Stimulated activated effector memory CD8-positive, alpha-beta T cell treated with anti-CD3 and anti-CD28 coated beads, Interleukin-12 subunit alpha, Interleukin-12 subunit beta, amount 100 ng/mL, for 72 hours (primary cell): ENCODE data around the gene SLC52A1.
"Not testable (repeated sequence)": the region's sequence is repeated elsewhere in the genome, so short reads cannot be mapped to it uniquely, and the experiment has no call there.

Source experiments
- ATAC-seq: fragments of 150-1000 bp; cut with Tn5 transposase; 2 replicates; pipeline ENCODE4 v1.10.0; 2021
- DNase-seq, 2 donors: peaks; one replicate each; pipeline ENCODE4 v3.0.0; 2021 to 2022; ENCODE audit warnings: low spot score in 2 of 2
- H3K27ac Mint-ChIP-seq: one replicate; pipeline ENCODE4 v1.8.0; 2022; ENCODE audit warnings: mild to moderate bottlenecking, mixed read lengths
- H3K36me3 Mint-ChIP-seq: one replicate; pipeline ENCODE4 v1.8.0; 2022; ENCODE audit warnings: mild to moderate bottlenecking, mixed read lengths
- H3K4me1 Mint-ChIP-seq: one replicate; pipeline ENCODE4 v1.8.0; 2022; ENCODE audit warnings: mixed read lengths
- H3K4me3 Mint-ChIP-seq: one replicate; pipeline ENCODE4 v1.8.0; 2022; ENCODE audit warnings: mild to moderate bottlenecking, mixed read lengths
- H3K9me3 Mint-ChIP-seq: one replicate; pipeline ENCODE4 v1.8.0; 2022; ENCODE audit warnings: mixed read lengths

The SLC52A1 gene

DNA sequence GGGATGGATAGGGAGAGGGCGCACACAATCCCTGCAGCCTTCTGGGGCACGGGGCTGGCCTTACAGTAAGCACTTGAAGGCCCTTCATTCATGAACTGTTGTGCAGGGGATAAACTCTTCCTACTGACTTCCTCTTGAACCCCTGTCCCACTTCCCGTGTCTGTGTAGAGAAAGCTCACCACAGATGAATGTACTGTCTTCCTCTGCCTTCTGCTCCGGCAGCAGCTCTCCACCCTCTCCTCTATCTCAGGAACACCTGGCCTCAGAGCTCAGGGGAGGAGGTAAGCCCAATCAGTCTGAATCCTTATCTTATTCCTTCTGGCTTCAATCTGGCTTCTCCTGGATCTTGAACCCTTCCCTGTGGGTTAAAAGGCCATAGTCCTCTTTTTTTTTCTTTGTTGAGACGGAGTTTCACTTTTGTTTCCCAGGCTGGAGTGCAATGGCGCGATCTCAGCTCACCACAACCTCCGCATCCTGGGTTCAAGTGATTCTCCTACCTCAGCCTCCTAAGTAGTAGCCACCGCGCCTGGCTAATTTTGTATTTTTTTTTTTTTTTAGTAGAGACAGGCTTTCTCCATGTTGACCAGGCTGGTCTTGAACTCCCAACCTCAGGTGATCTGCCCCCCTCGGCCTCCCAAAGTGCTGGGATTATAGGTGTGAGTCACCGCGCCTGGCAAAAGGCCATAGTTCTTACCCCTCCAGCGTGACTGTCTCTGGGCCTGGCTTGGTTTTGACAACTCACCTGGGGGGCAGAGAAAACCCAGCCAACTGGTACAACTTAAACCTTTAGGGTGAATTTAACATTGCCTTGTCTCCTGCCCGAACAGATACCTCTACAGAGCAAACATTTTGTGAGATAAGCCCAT is 7.2 kb upstream of the SLC52A1 start:
- Mint-ChIP-seq H3K4me3 (peak overlapping the region; percentile 64), H3K4me1 (peaks cover 27% of the 10 kb centered on the region), H3K27ac (peak overlapping the region; percentile 88), H3K9me3 (no peaks in the 10 kb centered on the region), H3K36me3 (no peaks in the 10 kb centered on the region)
- ATAC-seq (peak; percentile 63), DNase-seq (peak in 1 of 2 donors; percentile 67)

GRCh38 chr17:5034651-5035050 is 575 bp downstream of the SLC52A1 start:
- Mint-ChIP-seq H3K4me1 (peaks cover 28% of the 10 kb centered on the region), H3K9me3 (no peaks in the 10 kb centered on the region), H3K27ac (no peak overlapping the region), H3K4me3 (peak overlapping the region; percentile 14), H3K36me3 (no peaks in the 10 kb centered on the region)
- DNase-seq = no peak
- no peak for ATAC-seq

- Mint-ChIP-seq H3K9me3 (no peaks in the 10 kb centered on the region), H3K36me3 (no peaks in the 10 kb centered on the region), H3K4me1 (peaks cover 28% of the 10 kb centered on the region), H3K27ac (no peak overlapping the region), H3K4me3 (no peak overlapping the region)
- no peak for ATAC-seq
- no peak for DNase-seq
Measured at GRCh38 chr17:5034063-5034462, 1.2 kb downstream of the SLC52A1 start.

DNA sequence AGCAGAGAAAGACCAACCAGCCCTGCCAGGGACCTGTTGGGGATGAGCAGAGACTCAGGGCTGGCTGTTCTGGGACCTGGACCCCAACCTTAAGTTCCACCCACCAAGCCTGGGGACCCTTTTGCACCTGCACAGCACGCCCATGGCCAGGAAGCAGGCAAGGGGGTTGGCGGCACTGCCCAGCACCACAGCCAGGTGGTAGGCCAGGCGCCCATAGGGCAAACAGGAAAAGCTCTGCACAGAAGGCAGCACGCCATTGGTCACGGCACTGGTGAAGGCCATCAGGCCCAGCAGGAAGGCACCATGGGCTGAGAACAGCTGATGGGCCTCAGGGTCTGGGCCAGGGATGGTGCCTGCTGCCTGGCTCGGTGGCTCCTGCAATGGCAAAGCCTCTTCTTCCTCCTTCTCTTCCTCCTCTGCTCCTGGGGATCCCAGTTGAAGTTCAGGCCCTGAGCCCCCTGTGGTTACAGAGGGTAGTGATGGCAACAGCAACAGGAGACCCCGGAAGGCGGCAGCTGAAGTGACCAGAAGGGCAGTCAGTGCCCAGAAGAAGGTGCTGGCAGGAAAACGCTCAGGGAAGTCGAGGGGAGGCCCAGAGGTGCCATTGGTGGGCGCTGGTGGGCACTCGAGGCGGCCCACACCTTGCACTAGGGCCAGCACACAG is 1.7 kb downstream of the SLC52A1 start:
- H3K36me3 Mint-ChIP-seq = no peaks in the 10 kb centered on the region
- no peaks in the 10 kb centered on the region for H3K9me3 Mint-ChIP-seq
- H3K4me3 Mint-ChIP-seq = no peak overlapping the region
- H3K4me1 Mint-ChIP-seq = peaks cover 28% of the 10 kb centered on the region
- DNase-seq (no peak), ATAC-seq (no peak)
- no peak overlapping the region for H3K27ac Mint-ChIP-seq

DNA sequence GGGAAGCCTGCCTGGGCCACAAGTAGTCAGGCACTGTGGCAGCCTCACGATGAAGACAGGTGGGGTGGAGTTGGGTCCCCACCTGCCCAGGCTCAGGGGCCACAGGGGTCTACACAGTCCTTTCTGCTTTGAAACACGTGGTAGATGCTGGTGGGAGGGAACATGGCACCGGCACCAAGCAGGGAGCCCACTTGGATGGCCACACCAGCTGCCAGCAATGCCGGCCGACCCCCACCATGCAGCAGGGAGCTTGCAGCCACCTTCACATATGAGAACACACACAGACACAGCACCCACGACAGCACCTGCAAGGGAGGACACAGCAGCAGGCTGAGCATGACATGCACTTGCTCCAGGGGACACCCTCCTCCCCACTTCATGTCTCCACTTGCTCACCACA is 2.4 kb downstream of the SLC52A1 start:
- no peak overlapping the region for H3K4me3 Mint-ChIP-seq

GRCh38 chr17:5031365-5032082 is 3.7 kb downstream of the SLC52A1 start:
- peak; percentile 80 to 94 for DNase-seq
- peak; percentile 89 for ATAC-seq
- H3K4me1 Mint-ChIP-seq = peaks cover 28% of the 10 kb centered on the region
- H3K9me3 Mint-ChIP-seq = no peaks in the 10 kb centered on the region
- peak overlapping the region; percentile 87 for H3K27ac Mint-ChIP-seq
- H3K4me3 Mint-ChIP-seq = peak overlapping the region; percentile 65
- H3K36me3 Mint-ChIP-seq = no peaks in the 10 kb centered on the region

More for the DNA sequence above, 2.4 kb downstream of the SLC52A1 start:
- DNase-seq (no peak), ATAC-seq (no peak)
- H3K36me3 Mint-ChIP-seq = no peaks in the 10 kb centered on the region
- H3K27ac Mint-ChIP-seq = no peak overlapping the region
- H3K4me1 Mint-ChIP-seq = peaks cover 28% of the 10 kb centered on the region
- no peaks in the 10 kb centered on the region for H3K9me3 Mint-ChIP-seq

DNA sequence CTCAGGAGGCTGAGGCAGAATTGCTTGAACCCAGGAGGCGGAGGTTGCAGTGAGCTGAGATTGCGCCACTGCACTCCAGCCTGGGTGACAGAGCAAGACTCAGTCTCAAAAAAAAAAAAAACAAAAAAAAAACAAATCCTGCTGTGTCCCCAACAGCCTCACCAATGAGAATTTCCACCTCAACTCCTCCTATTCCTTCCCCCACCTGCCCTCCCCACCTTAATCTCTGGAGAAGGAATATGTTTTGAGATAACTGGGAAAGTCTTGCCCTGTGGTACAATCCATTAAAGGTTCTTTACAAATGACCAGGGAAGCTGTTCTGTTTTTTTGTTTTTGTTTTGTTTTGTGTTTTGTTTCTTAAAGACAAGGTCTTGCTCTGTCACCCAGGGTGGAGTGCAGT is 5.1 kb downstream of the SLC52A1 start:
- H3K4me3 Mint-ChIP-seq, H3K9me3 Mint-ChIP-seq, H3K36me3 Mint-ChIP-seq, H3K27ac Mint-ChIP-seq, ATAC-seq, DNase-seq: not testable (repeated sequence)
- peaks cover 28% of the 10 kb centered on the region for H3K4me1 Mint-ChIP-seq

DNA sequence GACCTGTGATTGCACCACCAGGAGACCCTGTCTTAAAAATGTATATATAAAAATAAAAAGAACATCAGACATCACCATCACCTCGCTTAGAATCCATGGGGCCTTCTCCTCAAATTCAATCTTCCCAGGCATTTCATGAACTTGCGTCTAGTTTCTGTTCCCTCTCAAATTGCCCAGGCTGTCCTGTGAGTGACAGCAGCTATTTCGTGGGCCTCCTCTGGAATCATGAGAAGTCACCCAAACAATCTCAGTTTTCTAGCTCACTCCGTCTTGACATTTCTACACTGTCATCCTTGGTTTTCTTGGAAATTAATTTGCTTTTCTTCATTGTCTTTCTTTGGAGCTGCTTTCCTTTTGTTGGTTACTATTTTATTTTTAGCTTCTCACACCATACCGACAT is 7.3 kb downstream of the SLC52A1 start:
- Mint-ChIP-seq H3K9me3 (no peaks in the 10 kb centered on the region), H3K27ac (no peak overlapping the region), H3K4me3 (no peak overlapping the region)

GRCh38 chr17:5027299-5027698 is 7.9 kb downstream of the SLC52A1 start:
- no peaks in the 10 kb centered on the region for H3K9me3 Mint-ChIP-seq
- H3K4me1 Mint-ChIP-seq = peaks cover 18% of the 10 kb centered on the region
- H3K27ac Mint-ChIP-seq = no peak overlapping the region
- H3K36me3 Mint-ChIP-seq = peaks cover 18% of the 10 kb centered on the region
- DNase-seq (no peak), ATAC-seq (no peak)
- no peak overlapping the region for H3K4me3 Mint-ChIP-seq

More for the DNA sequence above, 7.3 kb downstream of the SLC52A1 start:
- DNase-seq (no peak), ATAC-seq (no peak)
- peaks cover 18% of the 10 kb centered on the region for H3K4me1 Mint-ChIP-seq
- H3K36me3 Mint-ChIP-seq = peaks cover 14% of the 10 kb centered on the region

DNA sequence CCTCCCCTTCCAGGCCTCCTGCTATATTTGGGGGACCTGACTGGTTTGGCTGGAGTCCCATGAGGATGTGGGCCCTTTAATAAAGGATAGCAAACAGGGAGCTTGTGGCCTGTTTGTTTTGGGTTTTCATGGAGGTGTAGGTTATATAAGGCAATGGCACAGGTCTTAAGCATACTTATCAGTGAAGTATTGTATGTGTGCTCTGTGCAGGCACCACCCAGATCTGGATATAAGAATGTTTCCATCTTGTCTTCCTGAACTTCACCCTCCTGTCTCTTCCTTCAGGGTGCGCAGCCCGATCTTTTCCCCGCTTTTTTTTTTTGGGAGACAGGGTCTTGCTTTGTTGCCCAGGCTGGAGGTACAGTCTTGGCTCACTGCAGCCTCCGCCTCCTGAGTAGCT is 10.6 kb downstream of the SLC52A1 start:
- Mint-ChIP-seq H3K27ac (no peak overlapping the region), H3K4me1 (peaks cover 4% of the 10 kb centered on the region), H3K36me3 (peaks cover 44% of the 10 kb centered on the region), H3K4me3 (no peak overlapping the region), H3K9me3 (no peaks in the 10 kb centered on the region)
- DNase-seq = no peak
- no peak for ATAC-seq

DNA sequence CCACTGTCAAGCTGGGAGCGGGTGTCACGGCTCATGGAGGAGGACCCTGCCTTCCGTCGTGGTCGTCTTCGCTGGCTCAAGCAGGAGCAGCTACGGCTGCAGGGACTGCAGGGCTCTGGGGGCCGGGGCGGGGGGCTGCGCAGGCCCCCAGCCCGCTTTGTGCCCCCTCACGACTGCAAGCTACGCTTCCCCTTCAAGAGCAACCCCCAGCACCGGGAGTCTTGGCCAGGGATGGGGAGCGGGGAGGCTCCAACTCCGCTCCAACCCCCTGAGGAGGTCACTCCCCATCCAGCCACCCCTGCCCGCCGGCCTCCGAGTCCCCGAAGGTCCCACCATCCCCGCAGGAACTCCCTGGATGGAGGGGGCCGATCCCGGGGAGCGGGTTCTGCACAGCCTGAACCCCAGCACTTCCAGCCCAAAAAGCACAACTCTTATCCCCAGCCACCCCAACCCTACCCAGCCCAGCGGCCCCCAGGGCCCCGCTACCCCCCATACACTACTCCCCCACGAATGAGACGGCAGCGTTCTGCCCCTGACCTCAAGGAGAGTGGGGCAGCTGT is 11.6 kb downstream of the SLC52A1 start:
- Mint-ChIP-seq H3K36me3 (peaks cover 53% of the 10 kb centered on the region), H3K27ac (peak overlapping the region; percentile 44)

DNA sequence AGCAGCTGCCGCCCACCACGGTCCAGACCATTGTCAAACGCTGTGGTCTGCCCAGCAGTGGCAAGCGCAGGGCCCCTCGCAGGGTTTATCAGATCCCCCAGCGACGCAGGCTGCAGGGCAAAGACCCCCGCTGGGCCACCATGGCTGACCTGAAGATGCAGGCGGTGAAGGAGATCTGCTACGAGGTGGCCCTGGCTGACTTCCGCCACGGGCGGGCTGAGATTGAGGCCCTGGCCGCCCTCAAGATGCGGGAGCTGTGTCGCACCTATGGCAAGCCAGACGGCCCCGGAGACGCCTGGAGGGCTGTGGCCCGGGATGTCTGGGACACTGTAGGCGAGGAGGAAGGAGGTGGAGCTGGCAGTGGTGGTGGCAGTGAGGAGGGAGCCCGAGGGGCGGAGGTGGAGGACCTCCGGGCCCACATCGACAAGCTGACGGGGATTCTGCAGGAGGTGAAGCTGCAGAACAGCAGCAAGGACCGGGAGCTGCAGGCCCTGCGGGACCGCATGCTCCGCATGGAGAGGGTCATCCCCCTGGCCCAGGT is 13.0 kb downstream of the SLC52A1 start:
- Mint-ChIP-seq H3K4me1 (peaks cover 14% of the 10 kb centered on the region), H3K4me3 (no peak overlapping the region), H3K27ac (no peak overlapping the region), H3K36me3 (peaks cover 65% of the 10 kb centered on the region), H3K9me3 (no peaks in the 10 kb centered on the region)
- DNase-seq (no peak), ATAC-seq (no peak)

More for the DNA sequence above, 11.6 kb downstream of the SLC52A1 start:
- ATAC-seq = no peak
- no peak for DNase-seq
- peaks cover 13% of the 10 kb centered on the region for H3K4me1 Mint-ChIP-seq
- H3K9me3 Mint-ChIP-seq = no peaks in the 10 kb centered on the region
- no peak overlapping the region for H3K4me3 Mint-ChIP-seq

DNA sequence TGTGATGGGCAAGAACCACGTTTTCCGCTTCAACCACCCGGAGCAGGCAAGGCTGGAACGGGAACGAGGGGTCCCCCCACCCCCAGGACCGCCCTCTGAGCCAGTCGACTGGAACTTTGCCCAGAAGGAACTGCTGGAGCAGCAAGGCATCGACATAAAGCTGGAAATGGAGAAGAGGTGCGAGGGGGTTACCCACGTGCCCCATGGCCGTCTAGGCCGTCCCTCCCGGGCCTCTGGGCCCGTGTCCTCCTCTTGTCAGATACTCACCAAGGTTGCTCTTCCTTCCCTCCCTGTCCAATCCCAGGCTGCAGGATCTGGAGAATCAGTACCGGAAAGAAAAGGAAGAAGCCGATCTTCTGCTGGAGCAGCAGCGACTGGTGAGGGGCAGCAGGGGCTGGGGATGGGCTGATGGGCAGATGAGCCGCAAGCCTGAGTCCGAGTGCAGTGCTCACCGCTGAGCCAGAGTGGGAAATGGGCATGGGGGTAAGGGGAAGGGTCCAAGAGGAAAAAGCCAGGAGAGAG is 14.7 kb downstream of the SLC52A1 start:
- Mint-ChIP-seq H3K4me3 (no peak overlapping the region), H3K9me3 (no peaks in the 10 kb centered on the region), H3K36me3 (peaks cover 82% of the 10 kb centered on the region), H3K27ac (no peak overlapping the region), H3K4me1 (peaks cover 14% of the 10 kb centered on the region)
- no peak for DNase-seq
- no peak for ATAC-seq

DNA sequence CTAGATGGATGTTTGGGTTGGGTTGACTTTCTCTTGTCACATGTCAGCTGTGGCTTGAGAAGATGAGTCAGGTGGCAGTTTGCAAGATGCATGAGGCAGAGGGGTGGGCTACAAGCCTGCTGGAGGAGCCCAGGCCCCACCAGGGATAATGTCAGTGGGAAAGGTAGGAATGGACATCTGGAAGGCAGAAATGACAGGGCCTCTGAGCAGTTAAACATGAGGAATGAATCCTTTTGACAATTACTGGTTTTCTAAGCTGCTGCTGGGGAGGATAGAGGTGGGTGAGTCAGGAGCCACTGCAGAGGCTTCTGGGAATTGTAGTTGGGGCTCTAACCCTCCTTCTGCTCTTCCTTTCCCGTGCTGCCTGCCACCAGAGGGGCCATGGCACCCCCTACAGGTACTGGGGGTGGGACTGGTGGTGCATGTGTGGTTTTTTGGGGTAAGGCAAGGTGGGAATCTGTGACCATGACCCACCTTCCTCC is 15.7 kb downstream of the SLC52A1 start:
- H3K27ac Mint-ChIP-seq = peak overlapping the region; percentile 26
- peak; percentile 89 for ATAC-seq
- peaks cover 14% of the 10 kb centered on the region for H3K4me1 Mint-ChIP-seq
- no peak overlapping the region for H3K4me3 Mint-ChIP-seq
- H3K9me3 Mint-ChIP-seq = no peaks in the 10 kb centered on the region
- DNase-seq = peak in 1 of 2 donors; percentile 69
- peaks cover 92% of the 10 kb centered on the region for H3K36me3 Mint-ChIP-seq
